A673 (cell line): ENCODE data around the gene HGD.

Experiments
- CTCF ChIP-seq: fragments of 300-800, 200-600 bp; sonication (generic); conservative IDR thresholded peaks from 2 replicates; pipeline ENCODE4 v1.5.1; 2017; ENCODE audit warnings: low read depth, mild to moderate bottlenecking, antibody characterized with exemption, low read length, moderate library complexity, mixed read lengths
- EZH2 ChIP-seq: fragments of 200-600 bp; sonication (generic); IDR thresholded peaks from 2 replicates; pipeline ENCODE4 v1.6.1; 2017; ENCODE audit warnings: borderline replicate concordance, low read depth, mild to moderate bottlenecking, mixed read lengths, antibody characterized with exemption, low read length; ENCODE audit not compliant: poor library complexity, severe bottlenecking

DNA sequence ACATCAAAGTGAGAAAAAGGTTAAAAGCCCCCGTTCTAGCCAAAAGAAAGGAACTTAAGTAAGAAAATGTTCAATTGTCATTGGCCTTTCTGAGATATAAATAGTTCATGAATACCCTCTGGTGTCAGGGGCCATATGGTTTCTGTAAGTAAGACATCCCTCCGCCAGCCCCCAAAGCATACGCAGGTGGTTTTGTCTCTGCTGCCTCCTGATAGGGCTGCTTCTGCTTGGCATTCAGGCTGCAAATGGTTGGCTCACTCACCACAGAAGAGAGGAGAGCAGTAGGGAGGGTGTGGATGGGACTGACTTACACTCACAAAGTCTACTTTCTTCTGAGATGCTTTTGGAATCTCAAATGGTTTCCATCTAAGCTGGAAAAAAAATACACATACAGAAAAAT lies 29.8 kb downstream of the HGD start:
- no peak for TF ChIP-seq CTCF
- no peak for TF ChIP-seq EZH2
